Body of pancreas (tissue), 4 donors: ENCODE data around the gene B4GALNT3.

ENCODE experiments used
- CTCF ChIP-seq, 7 experiments: fragments of 450-650 bp in 4 of 7; fragments of 200-600 bp in 3 of 7; sonication (generic) in 3 of 7; IDR thresholded peaks; one replicate each; pipeline ENCODE4 v1.5.1; 2016 to 2019; ENCODE audit warnings: antibody characterized with exemption in 7 of 7
- POLR2A ChIP-seq, 3 donors: fragments of 450-650 bp; IDR thresholded peaks; one replicate each; pipeline ENCODE4 v1.6.1; 2016; ENCODE audit warnings: antibody characterized with exemption in 3 of 3, mild to moderate bottlenecking in 2 of 3

GRCh38 chr12:571795-572531 is 112.2 kb downstream of the B4GALNT3 start:
- no peak for TF ChIP-seq CTCF (IDR thresholded peaks at IDR 0.05)
- no peak for TF ChIP-seq POLR2A (IDR thresholded peaks at IDR 0.05)
